ENCODE results near the gene SLITRK3. TPM values are rescaled to one million over a fixed set of nuclear protein-coding genes. Genes with fewer than 3 reads are reported as not detected.
"Not testable (repeated sequence)": the region's sequence is repeated elsewhere in the genome, so short reads cannot be mapped to it uniquely, and the experiment has no call there.

SLITRK3 gene
- total RNA-seq, 2 experiments from 2014 or later: not detected

- Mint-ChIP-seq H3K27me3 (no peaks in the 10 kb centered on the region), H3K27ac (no peak overlapping the region), H3K4me3 (no peak overlapping the region), H3K4me1 (no peaks in the 10 kb centered on the region), H3K36me3 (no peaks in the 10 kb centered on the region), H3K9me3 (ENCODE audit: low read depth) (peaks cover 2% of the 10 kb centered on the region)
- ATAC-seq: no peak
- CTCF ChIA-PET: no interaction called here
- DNase-seq: no peak
Observed at GRCh38 chr3:165169368-165169767, 26.8 kb downstream of the SLITRK3 start.

- ATAC-seq (no peak), DNase-seq (no peak)
- CTCF ChIA-PET: no interaction called here
- no peaks in the 10 kb centered on the region for H3K4me1 Mint-ChIP-seq
- no peaks in the 10 kb centered on the region for H3K27me3 Mint-ChIP-seq
- H3K4me3 Mint-ChIP-seq: no peak overlapping the region
- H3K9me3 Mint-ChIP-seq (ENCODE audit: low read depth): peaks cover 2% of the 10 kb centered on the region
- no peaks in the 10 kb centered on the region for H3K36me3 Mint-ChIP-seq
- no peak overlapping the region for H3K27ac Mint-ChIP-seq
Observed at GRCh38 chr3:165162883-165163282, 33.3 kb downstream of the SLITRK3 start.

GRCh38 chr3:165159760-165160421, 36.3 kb downstream of the SLITRK3 start:
- H3K9me3 Mint-ChIP-seq (ENCODE audit: low read depth): peaks cover 2% of the 10 kb centered on the region
- H3K4me3 Mint-ChIP-seq: no peak overlapping the region
- CTCF ChIA-PET: no interaction called here
- no peaks in the 10 kb centered on the region for H3K36me3 Mint-ChIP-seq
- no peaks in the 10 kb centered on the region for H3K27me3 Mint-ChIP-seq
- no peak overlapping the region for H3K27ac Mint-ChIP-seq
- ATAC-seq (no peak), DNase-seq (no peak)
- no peaks in the 10 kb centered on the region for H3K4me1 Mint-ChIP-seq

GRCh38 chr3:165158011-165158410, 38.2 kb downstream of the SLITRK3 start:
- Mint-ChIP-seq H3K27ac (no peak overlapping the region), H3K4me3 (no peak overlapping the region), H3K27me3 (no peaks in the 10 kb centered on the region), H3K9me3 (ENCODE audit: low read depth) (peaks cover 2% of the 10 kb centered on the region), H3K4me1 (no peaks in the 10 kb centered on the region), H3K36me3 (no peaks in the 10 kb centered on the region)
- DNase-seq: no peak
- ATAC-seq: no peak
- CTCF ChIA-PET: no interaction called here

GRCh38 chr3:165156757-165157420, 39.3 kb downstream of the SLITRK3 start:
- H3K27ac Mint-ChIP-seq: no peak overlapping the region
- CTCF ChIA-PET: no interaction called here
- DNase-seq (no peak), ATAC-seq (no peak)
- peaks cover 2% of the 10 kb centered on the region for H3K9me3 Mint-ChIP-seq (ENCODE audit: low read depth)
- no peaks in the 10 kb centered on the region for H3K36me3 Mint-ChIP-seq
- no peaks in the 10 kb centered on the region for H3K27me3 Mint-ChIP-seq
- no peak overlapping the region for H3K4me3 Mint-ChIP-seq
- H3K4me1 Mint-ChIP-seq: no peaks in the 10 kb centered on the region

- no peak for DNase-seq
- CTCF ChIA-PET: no interaction called here
- Mint-ChIP-seq H3K4me1 (no peaks in the 10 kb centered on the region), H3K27ac (no peak overlapping the region), H3K27me3 (no peaks in the 10 kb centered on the region), H3K9me3 (ENCODE audit: low read depth) (no peaks in the 10 kb centered on the region), H3K4me3 (no peak overlapping the region), H3K36me3 (no peaks in the 10 kb centered on the region)
- no peak for ATAC-seq
Observed at GRCh38 chr3:165148876-165149441, 47.2 kb downstream of the SLITRK3 start.

GRCh38 chr3:165144271-165144670, 51.9 kb downstream of the SLITRK3 start:
- Mint-ChIP-seq H3K9me3 (ENCODE audit: low read depth) (no peaks in the 10 kb centered on the region), H3K4me3 (no peak overlapping the region), H3K36me3 (no peaks in the 10 kb centered on the region), H3K4me1 (no peaks in the 10 kb centered on the region), H3K27me3 (no peaks in the 10 kb centered on the region), H3K27ac (no peak overlapping the region)
- ATAC-seq (no peak), DNase-seq (no peak)
- CTCF ChIA-PET: no interaction called here

GRCh38 chr3:165139918-165140317, 56.3 kb downstream of the SLITRK3 start:
- DNase-seq; H3K27ac Mint-ChIP-seq; ATAC-seq; CTCF ChIA-PET; H3K27me3 Mint-ChIP-seq; H3K36me3 Mint-ChIP-seq; H3K9me3 Mint-ChIP-seq (ENCODE audit: low read depth); H3K4me3 Mint-ChIP-seq; H3K4me1 Mint-ChIP-seq: not testable (repeated sequence)

Other genes with a start within 250 kb of the SLITRK3 start
- gene SI, start 117.9 kb downstream of the SLITRK3 start, total RNA-seq: not detected